Measurements from ENCODE around the gene SEMA5A. TPM values are rescaled to one million over a fixed set of nuclear protein-coding genes. Genes with fewer than 3 reads are reported as not detected.

The SEMA5A gene
- total and polyA plus RNA-seq, 11 donors, result 4.6 to 71.5 (median 33.8) TPM

DNA sequence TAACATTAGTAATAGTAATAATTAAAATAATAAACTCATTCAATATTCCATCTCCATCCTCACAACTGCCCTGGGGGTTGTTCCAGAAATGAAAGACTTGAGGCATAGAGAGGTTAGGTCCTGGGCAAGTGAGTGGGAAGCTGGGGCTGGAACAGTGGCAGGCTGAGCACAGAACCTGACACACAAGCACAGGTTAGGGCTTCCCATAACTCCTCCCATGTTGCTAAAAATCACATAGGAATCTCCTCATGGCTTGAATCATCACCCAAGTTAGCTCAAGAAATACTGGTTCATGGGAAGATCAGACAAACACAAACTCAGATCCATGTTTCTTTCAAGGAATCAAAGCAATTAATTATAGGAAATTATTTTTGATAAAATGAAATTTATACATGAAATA, 487.7 kb downstream of the SEMA5A start:
- no peaks in the 10 kb centered on the region for H3K9me3 ChIP-seq
- no peak overlapping the region for H3K4me3 ChIP-seq
- peaks cover 0 to 23% (median 3%) of the 10 kb centered on the region in 12 donors for H3K4me1 ChIP-seq
- H3K27ac ChIP-seq, result no peak overlapping the region
- intact Hi-C loops (cut with DNase I), result no loop called here
- no peaks in the 10 kb centered on the region for H3K27me3 ChIP-seq
- H3K36me3 ChIP-seq, result peaks cover 0 to 20% (median 12%) of the 10 kb centered on the region in 9 donors
- TF ChIP-seq POLR2A (IDR thresholded peaks at IDR 0.05) (no peak), CTCF (IDR thresholded peaks at IDR 0.05) (no peak)
- no peak for ATAC-seq
- DNase-seq, result no peak

- TF ChIP-seq CTCF (IDR thresholded peaks at IDR 0.05) (no peak), POLR2A (IDR thresholded peaks at IDR 0.05) (no peak)
These were observed 488.4 kb downstream of the SEMA5A start for GRCh38 chr5:9057406-9058000.

DNA sequence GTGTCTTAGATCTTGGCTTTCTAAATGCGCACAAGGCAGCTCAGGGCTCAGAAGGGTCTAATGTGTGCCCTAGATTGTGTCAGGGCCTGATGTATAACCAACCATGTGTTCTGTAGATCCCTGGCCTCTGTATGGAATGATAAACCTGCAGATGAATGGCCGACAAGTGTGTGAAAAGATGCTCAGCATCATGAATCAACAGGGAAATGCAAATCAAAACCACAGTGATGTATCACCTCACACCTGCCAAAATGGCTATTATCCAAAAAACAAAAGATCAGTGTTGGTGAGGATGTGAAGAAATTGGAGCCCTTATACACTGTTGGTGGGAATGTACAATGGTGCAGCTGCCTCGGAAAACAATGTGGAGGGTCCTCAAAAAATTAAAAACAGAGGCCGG, 489.8 kb downstream of the SEMA5A start:
- 86 to 92% (median 89%) methylated on average over 4 of the region's 4 CpGs for WGBS, 4 donors
- H3K27me3 ChIP-seq, result no peaks in the 10 kb centered on the region
- intact Hi-C loops (cut with DNase I), result no loop called here
- H3K4me1 ChIP-seq, result peaks cover 0 to 23% (median 5%) of the 10 kb centered on the region in 12 donors
- no peaks in the 10 kb centered on the region for H3K9me3 ChIP-seq
- ATAC-seq, result no peak
- H3K4me3 ChIP-seq, result no peak overlapping the region
- DNase-seq, result no peak
- no peak for TF ChIP-seq POLR2A (IDR thresholded peaks at IDR 0.05)
- no peak for TF ChIP-seq CTCF (IDR thresholded peaks at IDR 0.05)
- H3K36me3 ChIP-seq, result peaks cover 0 to 23% (median 6%) of the 10 kb centered on the region in 9 donors
- no peak overlapping the region for H3K27ac ChIP-seq

More at GRCh38 chr5:9057406-9058000, 488.4 kb downstream of the SEMA5A start:
- H3K27ac ChIP-seq, result no peak overlapping the region
- intact Hi-C loops (cut with DNase I), result no loop called here
- H3K27me3 ChIP-seq, result no peaks in the 10 kb centered on the region
- ATAC-seq, result no peak
- WGBS, 4 donors, result 63 to 68% (median 65%) methylated on average over 3 of the region's 3 CpGs
- H3K4me1 ChIP-seq, result peaks cover 0 to 23% (median 5%) of the 10 kb centered on the region in 12 donors
- H3K4me3 ChIP-seq, result no peak overlapping the region
- peaks cover 0 to 22% (median 11%) of the 10 kb centered on the region in 9 donors for H3K36me3 ChIP-seq
- no peak for DNase-seq
- no peaks in the 10 kb centered on the region for H3K9me3 ChIP-seq

DNA sequence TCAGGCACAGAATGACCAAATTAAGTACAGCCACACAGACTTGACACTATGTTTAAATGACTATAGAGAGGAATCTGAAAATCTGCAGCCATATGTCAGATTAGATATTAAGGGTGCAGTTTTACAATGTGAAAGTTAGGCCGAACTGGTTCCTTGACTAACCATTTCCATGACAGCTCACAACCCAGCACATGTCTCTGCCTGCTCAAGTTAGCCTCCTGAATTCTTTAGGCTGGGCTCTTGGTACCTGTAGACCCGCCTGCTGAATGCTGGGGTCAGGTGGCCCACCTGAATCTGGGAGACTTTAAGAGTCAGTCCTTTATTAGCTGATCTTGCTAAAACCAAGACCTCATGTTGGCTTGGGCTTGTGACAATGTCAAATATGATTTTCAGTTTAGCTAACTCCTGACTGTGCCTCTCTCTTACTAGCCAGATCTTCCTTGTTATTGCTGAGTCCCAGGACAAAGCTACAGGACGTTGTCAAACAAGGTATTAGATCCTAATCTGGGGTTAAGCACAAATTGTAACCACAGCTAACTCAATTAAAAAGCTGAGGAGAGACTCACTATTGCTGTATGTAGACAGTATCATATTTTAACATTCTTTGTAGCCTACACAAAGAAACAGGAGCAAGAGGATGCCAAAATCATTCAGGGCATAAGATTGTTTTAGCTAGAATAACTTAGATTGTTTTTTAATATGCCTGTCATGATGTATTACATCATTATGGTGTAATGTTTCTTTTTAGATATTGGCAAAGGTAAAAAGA, 490.9 kb downstream of the SEMA5A start:
- 72 to 81% (median 77%) methylated on average over 3 of the region's 3 CpGs for WGBS, 4 donors
- Histone ChIP-seq H3K4me3 (no peak overlapping the region), H3K27ac (no peak overlapping the region), H3K4me1 (peaks cover 0 to 17% (median 5%) of the 10 kb centered on the region in 12 donors), H3K36me3 (peaks cover 0 to 32% (median 6%) of the 10 kb centered on the region in 9 donors), H3K27me3 (no peaks in the 10 kb centered on the region), H3K9me3 (no peaks in the 10 kb centered on the region)
- intact Hi-C loops (cut with DNase I), result no loop called here
- no peak for ATAC-seq
- no peak for TF ChIP-seq POLR2A (IDR thresholded peaks at IDR 0.05)
- no peak for TF ChIP-seq CTCF (IDR thresholded peaks at IDR 0.05)
- DNase-seq, result no peak
